Measurements from ENCODE around the gene PIGS. TPM values are rescaled to one million over a fixed set of nuclear protein-coding genes. Genes with fewer than 3 reads are reported as not detected.
A peak's percentile ranks its signal among the peaks of the same experiment; 100 is the strongest.

PIGS gene
- total RNA-seq, 1 experiment from 2014 or later, result 73.2 TPM

GRCh38 chr17:28554565-28554964 is 16.8 kb downstream of the PIGS start:
- no peak for DNase-seq (ENCODE audit: low read depth)
- in situ Hi-C loops (cut with HindIII; ENCODE audit: low pct_unique_long_range_greater_than_20kb, low sequenced_read_pairs), result no loop called here

- DNase-seq (ENCODE audit: low read depth), result no peak
- in situ Hi-C loops (cut with HindIII; ENCODE audit: low pct_unique_long_range_greater_than_20kb, low sequenced_read_pairs), result no loop called here
Observed at GRCh38 chr17:28553000-28553505, 18.3 kb downstream of the PIGS start.

GRCh38 chr17:28552176-28552999 is 18.9 kb downstream of the PIGS start, which contains the start of gene UNC119:
TSS of gene UNC119 (minus strand) at chr17:28552624. CDS start at chr17:28552557, 67 bp downstream.
- peak; percentile 59 for DNase-seq (ENCODE audit: low read depth)
- in situ Hi-C loops (cut with HindIII; ENCODE audit: low pct_unique_long_range_greater_than_20kb, low sequenced_read_pairs), result no loop called here

- in situ Hi-C loops (cut with HindIII; ENCODE audit: low pct_unique_long_range_greater_than_20kb, low sequenced_read_pairs), result no loop called here
Observed at GRCh38 chr17:28551421-28552175, 19.7 kb downstream of the PIGS start.

GRCh38 chr17:28550858-28551257 is 20.5 kb downstream of the PIGS start:
- no peak for DNase-seq (ENCODE audit: low read depth)
- in situ Hi-C loops (cut with HindIII; ENCODE audit: low pct_unique_long_range_greater_than_20kb, low sequenced_read_pairs), result no loop called here

More at GRCh38 chr17:28551421-28552175, 19.7 kb downstream of the PIGS start:
- DNase-seq (ENCODE audit: low read depth), result no peak

GRCh38 chr17:28549236-28550132 is 21.8 kb downstream of the PIGS start:
- no peak for DNase-seq (ENCODE audit: low read depth)
- in situ Hi-C loops (cut with HindIII; ENCODE audit: low pct_unique_long_range_greater_than_20kb, low sequenced_read_pairs), result no loop called here

- in situ Hi-C loops (cut with HindIII; ENCODE audit: low pct_unique_long_range_greater_than_20kb, low sequenced_read_pairs), result no loop called here
- no peak for DNase-seq (ENCODE audit: low read depth)
Observed at GRCh38 chr17:28548417-28549130, 22.8 kb downstream of the PIGS start.

GRCh38 chr17:28547623-28548416 is 23.5 kb downstream of the PIGS start:
- peak; percentile 59 for DNase-seq (ENCODE audit: low read depth)
- in situ Hi-C loops (cut with HindIII; ENCODE audit: low pct_unique_long_range_greater_than_20kb, low sequenced_read_pairs), result no loop called here

- DNase-seq (ENCODE audit: low read depth), result no peak
- in situ Hi-C loops (cut with HindIII; ENCODE audit: low pct_unique_long_range_greater_than_20kb, low sequenced_read_pairs), result no loop called here
Observed at GRCh38 chr17:28547096-28547622, 24.2 kb downstream of the PIGS start.

- no peak for DNase-seq (ENCODE audit: low read depth)
- in situ Hi-C loops (cut with HindIII; ENCODE audit: low pct_unique_long_range_greater_than_20kb, low sequenced_read_pairs), result no loop called here
Observed at GRCh38 chr17:28545787-28546415, 25.4 kb downstream of the PIGS start.

GRCh38 chr17:28545141-28545503 is 26.2 kb downstream of the PIGS start:
- DNase-seq (ENCODE audit: low read depth), result no peak
- in situ Hi-C loops (cut with HindIII; ENCODE audit: low pct_unique_long_range_greater_than_20kb, low sequenced_read_pairs), result no loop called here

GRCh38 chr17:28544402-28545140 is 26.8 kb downstream of the PIGS start:
- in situ Hi-C loops (cut with HindIII; ENCODE audit: low pct_unique_long_range_greater_than_20kb, low sequenced_read_pairs), result no loop called here
- no peak for DNase-seq (ENCODE audit: low read depth)

- in situ Hi-C loops (cut with HindIII; ENCODE audit: low pct_unique_long_range_greater_than_20kb, low sequenced_read_pairs), result no loop called here
- no peak for DNase-seq (ENCODE audit: low read depth)
Observed at GRCh38 chr17:28541439-28541838, 29.9 kb downstream of the PIGS start.

GRCh38 chr17:28540231-28540630 is 31.1 kb downstream of the PIGS start:
- DNase-seq (ENCODE audit: low read depth), result no peak
- in situ Hi-C loops (cut with HindIII; ENCODE audit: low pct_unique_long_range_greater_than_20kb, low sequenced_read_pairs), result no loop called here

GRCh38 chr17:28538296-28538895 is 32.9 kb downstream of the PIGS start:
- DNase-seq (ENCODE audit: low read depth), result no peak
- in situ Hi-C loops (cut with HindIII; ENCODE audit: low pct_unique_long_range_greater_than_20kb, low sequenced_read_pairs), result no loop called here
